Iris pigment epithelial cell (primary cell): ENCODE results near the gene IRF8.
"Not testable (repeated sequence)": the region's sequence is repeated elsewhere in the genome, so short reads cannot be mapped to it uniquely, and the experiment has no call there.

Source experiments
- DNase-seq: peaks from one replicate; pipeline ENCODE4 v3.0.0-alpha.2; 2011; ENCODE audit warnings: low read depth

The IRF8 gene

DNA sequence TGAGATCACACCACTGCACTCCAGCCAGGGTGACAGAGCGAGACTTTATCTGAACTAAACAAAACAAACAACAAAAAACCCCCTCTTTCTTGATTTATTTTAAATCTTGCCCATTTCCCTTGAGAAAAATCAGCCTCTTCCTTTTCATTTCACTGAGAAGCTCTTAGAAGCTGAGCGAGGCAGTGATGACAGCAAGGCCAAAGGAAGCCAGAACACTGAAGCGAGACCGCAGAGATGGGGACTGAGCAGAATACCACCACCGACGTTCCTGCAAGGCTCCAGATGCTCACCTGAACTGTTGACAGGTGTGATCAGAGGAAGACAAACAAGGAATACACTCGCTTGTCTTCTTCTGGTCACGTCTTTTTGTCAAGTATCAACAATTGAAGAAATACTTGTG lies 30.5 kb upstream of the IRF8 start:
- no peak for DNase-seq

DNA sequence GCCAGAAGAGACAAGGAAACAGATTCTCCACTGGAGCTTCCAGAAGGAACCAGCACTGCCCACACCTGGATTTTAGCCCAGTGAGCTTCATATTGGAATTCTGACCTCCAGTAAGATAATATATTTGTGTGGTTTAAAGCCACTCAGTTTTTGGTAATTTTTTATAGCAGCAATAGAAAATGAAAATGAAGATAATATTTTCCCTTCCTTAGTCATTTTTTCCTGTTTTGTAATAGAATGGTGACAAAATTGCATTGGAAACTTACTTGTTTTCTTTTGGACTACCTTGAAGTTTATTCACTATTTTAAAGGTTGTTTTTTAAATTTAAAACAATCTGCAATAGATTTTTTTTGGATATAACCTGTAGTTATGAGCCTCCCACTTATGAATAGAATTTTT lies 29.8 kb upstream of the IRF8 start:
- no peak for DNase-seq

DNA sequence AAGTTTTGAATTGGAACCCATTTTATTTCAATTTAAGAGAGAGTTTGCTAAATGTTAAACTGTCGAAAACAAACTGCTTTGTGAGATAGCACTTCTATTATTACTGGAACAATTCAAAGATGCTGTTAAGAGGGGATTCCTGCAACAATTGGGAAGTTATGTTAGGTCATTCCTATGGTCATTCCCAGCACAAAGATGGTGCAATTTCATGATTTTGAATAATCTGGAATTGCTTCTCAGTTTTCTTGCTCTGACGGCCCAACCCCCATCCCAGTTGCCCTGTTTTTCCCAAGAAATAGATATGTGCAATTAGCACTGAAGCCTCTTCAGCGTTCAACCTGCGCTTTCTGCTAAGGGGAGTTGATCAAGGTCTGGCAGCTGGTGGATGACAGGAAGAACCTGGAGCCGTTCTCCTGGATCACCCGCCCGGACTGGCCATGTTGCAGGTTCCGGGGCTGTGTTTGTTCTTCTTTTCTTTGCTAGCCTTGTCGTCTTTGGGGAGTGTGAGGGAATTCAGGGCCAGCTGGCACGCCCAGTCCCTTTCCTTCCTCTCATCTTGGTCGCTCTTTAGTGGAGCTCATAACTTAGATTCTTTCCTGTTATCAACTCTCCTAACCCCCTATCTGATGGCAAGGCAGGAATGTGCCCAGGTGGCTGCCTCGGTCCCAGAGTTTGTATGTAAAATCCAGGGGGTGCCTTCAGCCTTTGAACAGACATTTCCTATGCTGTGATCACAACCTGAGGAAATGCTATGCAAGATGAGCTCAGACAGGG lies 29.0 kb upstream of the IRF8 start:
- no peak for DNase-seq

DNA sequence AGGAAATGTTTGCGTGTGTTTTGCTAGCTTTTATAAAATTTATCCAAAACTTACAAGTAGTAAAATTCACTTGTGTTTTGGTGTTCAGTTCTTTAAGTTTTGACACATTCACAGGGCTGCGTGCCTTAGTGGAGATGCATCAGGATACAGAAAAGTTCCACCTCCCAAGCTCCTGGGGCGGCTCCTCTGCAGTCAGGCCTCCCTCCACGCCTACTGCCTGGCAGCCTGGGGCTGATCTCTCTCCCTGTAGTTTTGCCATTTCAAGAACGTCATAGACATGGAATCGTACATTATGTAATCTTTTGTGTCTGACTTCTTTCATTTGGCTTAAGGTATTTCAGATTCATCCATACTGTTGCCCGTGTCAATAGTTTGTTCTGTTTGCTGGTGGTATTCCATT lies 27.2 kb upstream of the IRF8 start:
- no peak for DNase-seq

DNA sequence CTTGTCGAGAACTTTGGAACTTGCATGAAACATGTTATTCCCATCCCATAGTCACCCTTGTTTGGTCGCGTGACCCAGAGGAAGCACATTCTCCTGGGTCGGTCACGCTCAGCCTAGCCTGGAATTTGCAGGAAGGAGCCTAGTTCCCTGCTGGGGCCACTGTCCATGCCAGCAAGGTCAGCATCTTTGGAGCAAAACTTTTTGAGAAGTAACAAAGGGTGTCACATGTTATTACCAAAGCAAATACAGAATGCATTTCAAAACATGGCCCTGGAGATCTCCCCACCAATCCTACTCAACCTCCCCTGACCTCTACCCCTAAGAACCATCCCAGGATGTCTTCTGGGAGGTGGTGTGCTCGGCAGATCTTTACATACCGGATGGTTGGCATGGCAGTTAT lies 26.2 kb upstream of the IRF8 start:
- no peak for DNase-seq

DNA sequence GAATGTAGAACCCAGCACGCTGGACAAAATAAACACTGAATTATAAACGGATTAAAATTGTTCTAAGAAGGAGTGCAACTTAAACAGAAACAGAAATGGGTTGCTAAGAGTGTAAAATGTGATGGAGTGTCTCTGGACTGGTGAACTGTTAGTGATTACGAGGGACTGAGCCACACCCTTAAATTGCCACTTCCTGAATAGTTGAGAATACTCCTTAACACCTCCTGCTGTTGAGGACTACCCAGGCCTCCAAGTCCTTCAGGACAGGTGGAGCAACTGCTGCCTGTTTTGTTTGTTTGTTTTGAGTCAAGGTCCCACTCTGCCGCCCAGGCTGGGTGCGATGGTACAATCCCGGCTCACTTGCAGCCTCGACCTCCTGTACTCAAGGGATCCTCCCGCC lies 25.8 kb upstream of the IRF8 start:
- no peak for DNase-seq

DNA sequence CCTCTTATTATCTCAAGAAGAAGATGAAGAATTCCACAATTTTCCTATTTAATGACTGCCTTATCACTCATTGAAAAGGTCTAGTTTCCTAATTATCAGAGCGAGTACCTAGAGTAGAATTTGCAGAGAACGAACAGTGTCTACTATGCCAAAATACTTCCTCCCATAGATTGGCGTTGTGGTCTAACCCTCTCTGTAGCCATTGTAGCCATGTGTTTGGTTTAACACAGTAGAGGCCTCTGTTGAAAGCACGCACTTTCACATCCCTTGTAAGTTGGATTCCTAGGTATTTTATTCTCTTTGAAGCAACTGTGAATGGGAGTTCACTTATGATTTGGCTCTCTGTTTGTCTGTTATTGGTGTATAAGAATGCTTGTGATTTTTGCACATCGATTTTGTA lies 24.9 kb upstream of the IRF8 start:
- not testable (repeated sequence) for DNase-seq

DNA sequence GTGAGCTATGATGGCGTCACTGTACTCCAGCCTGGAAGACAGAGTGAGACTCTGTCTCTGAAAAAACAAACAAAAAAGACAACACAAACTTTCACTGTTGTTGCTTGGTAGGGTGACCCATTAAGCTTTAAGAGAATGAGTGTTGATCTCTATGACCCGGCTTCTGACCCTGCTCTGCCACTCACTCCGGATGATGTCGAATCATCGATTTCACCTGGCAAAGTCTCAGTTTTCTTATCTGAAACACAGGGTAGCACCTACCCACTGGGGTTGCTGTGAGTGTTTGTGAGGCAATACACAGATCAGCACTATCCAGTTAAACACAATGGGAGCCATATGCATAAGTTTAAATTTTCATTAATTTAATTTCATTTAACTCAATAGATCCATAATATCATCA lies 20.6 kb upstream of the IRF8 start:
- no peak for DNase-seq

DNA sequence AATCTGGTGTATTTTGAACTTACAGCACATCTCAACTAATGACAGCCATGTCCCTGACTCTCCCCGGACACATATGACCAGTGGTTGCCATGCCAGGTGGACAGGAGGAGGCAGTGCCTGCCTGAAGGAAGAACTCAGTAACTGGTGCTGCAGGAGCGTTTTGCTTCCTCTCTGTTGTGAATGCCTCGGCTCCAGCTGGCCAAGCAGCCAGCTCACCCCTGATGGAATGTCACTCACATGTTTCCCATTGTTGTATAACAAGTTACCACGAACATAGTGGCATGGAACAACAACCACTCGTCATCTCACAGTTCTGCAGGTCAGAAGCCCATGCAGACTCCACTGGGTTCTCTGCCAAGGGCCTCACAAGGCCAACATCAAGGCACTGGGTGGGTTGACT lies 20.1 kb upstream of the IRF8 start:
- DNase-seq: peak; percentile 79

DNA sequence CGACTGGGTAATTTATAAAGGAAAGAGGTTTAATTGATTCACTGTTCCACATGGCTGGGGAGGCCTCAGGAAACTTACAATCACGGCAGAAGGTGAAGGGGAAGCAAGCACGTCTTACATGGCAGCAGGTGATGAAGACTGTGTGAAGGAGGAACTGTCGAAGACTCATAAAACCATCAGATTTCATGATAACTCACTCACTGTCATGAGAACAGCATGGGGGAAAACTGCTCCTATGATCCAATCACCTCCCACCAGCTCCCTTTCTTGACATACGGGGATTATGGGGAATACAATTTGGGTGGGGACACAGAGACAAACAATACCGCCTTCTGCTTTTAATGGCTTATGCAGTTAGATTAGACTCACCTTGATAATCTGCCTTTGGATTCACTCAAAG lies 19.4 kb upstream of the IRF8 start:
- no peak for DNase-seq

DNA sequence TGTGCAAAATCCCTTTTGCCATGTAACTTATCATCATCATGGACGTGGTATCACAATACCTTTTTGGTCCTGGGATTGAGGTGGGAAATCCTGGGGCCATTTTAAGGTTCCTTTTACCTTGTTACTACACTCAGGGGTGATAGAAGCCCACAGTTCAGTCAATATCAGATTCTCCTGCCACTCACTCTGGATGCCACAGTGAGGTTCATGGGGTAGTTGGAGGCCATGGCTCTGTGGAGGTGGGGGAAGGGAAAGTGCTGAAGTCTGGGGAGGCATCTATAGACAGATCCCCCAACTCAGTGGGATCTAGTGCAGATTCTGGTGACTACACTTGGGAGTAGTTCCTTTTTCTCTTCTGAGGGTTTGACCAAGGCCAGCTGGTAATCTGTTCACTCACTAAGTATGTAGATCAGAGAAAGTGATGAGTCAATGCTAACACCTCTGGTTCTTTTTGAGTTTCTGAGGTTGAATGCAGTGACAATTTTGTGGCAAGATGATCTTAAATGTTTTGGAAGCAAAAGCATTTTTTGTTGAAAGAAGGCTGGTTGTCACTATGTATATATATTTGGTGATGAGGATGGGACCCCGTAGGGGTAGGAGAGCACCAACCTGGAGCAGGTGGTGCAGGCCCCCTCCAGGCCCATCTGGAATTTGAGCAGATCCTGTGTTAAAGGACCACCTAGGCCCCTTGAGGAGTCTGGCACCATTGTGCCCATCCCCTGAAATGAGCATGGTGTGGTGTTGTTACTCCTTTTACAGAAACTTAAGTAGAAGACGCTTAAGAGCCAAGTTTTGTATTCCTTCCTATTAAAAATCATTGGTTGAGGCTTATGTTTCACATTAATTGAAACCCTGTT lies 18.8 kb upstream of the IRF8 start:
- DNase-seq: no peak

DNA sequence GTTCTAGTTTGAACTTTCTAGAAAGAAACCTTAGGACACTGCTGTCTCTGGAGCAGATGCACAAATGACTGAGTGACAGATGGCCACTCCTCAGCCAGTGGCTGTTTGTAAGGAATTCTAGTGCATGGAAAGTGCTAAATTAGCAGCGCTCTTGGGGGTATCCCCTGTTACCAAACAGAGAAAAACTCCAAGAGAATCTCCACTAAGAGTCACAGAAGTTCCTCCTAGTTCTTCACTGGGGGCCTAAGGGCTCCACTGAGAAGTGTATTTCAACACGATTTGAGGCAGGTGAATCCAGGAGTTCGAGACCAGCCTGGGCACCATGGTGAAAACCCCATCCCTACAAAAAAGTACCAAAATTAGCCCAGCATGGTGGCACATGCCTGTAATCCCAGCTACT lies 18.1 kb upstream of the IRF8 start:
- DNase-seq: no peak

DNA sequence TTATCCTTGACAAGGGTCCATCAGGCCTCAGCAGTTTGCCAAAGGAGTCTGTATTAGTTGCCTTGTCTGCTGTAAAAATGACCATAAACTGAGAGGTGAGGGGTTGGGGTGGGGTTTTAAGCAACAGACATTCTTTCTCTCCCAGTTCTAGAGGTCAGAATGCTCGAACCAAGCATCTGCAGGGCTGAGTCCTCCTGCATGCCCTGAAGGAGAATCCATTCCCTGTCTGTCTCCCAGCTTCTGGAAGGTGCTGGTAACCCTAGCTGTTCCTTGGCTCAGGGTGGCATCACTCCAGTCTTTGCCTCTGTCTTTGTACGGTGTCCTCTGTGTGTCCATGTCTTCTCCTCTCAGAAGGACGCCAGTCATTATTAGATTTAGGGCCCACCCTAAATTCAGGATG lies 17.5 kb upstream of the IRF8 start:
- no peak for DNase-seq

DNA sequence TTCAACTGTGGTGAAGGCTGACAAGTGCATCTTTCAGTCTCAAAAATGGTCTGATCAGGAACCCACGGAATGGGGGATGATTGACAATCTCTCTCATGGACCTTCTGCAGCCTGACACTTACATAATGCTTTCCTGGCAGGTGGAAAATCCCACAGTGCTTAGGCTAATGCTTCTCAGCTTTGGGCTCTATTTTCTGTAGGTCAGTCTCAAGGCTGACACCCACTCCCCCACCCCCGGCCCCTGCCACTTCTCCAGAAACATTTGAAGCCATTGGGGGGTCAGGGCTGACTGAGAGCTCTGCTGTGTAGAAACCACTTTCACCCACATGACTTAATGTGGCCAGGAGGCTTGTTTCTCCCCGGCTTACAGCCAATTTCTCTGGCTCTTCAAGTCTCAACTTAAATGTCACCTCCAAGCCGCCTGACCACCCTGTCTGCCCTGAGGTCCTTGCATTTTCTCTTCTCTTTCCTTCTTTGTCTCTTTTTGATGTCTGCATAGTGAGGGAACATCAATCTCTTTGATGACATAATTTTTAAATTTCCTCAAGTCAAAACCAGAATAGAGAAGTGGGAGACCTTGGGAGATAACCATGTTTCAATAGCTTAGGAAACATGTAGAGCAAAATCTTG lies 16.7 kb upstream of the IRF8 start:
- DNase-seq: no peak

DNA sequence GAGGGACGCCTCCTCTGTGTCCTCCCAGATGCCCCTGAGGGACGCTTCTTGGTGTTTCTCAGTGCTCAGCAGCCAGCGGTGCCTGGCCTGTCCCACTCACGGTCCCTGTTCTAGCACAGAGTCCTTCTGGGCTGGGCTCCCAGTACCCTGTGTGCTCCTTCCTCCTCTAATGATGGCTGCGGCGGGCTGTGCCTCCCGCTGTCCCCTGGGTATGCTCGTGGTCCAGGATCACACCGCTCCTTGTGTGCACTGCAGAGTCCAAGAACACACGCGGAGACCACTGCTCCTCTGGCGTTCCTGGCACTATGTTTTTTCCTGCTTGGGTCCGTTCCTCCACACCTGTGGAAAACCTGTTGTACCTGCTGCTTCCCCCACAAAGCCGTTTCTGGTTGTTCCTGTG lies 15.1 kb upstream of the IRF8 start:
- DNase-seq: no peak

DNA sequence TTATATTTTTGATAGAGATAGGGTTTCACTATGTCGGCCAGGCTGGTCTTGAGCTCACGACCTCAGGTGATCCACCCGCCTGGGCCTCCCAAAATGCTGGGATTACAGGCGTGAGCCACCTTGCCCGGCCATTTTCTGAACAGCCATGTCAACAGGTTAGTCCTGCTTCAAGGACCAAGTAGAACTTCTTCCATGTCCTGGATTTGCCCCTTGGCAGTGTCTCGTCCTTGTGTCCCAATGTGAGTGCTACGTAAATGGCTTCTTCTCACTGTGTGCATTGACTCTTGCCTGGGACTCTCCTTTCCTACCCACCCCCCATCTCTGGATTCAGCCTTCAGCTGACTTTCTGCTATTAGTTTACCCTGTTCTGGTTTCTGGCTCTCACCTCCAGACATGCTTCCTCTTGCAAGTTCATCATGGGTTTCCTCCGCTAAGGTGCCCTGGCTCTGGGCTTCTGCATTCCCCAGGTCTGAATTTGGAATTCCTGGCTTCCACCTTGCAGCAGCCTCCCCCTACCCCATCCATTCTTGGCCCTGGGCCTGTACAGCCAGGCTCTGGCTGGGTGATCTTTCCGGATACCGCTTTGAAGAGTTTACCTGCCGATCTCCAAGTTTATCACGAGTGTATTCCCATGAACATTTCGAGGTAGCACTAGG lies 14.0 kb upstream of the IRF8 start:
- DNase-seq: no peak

DNA sequence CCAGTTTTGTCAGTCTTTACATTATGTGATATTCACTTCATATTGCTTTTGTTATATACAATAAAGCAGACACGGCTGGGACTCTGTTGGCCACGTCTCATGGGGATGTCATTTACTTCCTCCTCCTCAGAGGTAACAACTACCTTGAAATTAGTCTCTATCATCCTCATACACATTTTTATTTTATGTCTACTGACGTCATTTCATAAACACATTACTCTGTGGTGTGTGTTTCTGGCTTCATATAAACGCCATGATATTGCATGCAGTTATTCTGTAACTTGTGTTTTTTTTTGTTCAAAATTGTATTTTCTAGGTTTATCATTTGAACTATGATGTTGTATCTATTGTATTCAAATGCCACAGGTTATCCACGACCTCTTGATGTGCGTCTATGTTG lies 13.4 kb upstream of the IRF8 start:
- no peak for DNase-seq

DNA sequence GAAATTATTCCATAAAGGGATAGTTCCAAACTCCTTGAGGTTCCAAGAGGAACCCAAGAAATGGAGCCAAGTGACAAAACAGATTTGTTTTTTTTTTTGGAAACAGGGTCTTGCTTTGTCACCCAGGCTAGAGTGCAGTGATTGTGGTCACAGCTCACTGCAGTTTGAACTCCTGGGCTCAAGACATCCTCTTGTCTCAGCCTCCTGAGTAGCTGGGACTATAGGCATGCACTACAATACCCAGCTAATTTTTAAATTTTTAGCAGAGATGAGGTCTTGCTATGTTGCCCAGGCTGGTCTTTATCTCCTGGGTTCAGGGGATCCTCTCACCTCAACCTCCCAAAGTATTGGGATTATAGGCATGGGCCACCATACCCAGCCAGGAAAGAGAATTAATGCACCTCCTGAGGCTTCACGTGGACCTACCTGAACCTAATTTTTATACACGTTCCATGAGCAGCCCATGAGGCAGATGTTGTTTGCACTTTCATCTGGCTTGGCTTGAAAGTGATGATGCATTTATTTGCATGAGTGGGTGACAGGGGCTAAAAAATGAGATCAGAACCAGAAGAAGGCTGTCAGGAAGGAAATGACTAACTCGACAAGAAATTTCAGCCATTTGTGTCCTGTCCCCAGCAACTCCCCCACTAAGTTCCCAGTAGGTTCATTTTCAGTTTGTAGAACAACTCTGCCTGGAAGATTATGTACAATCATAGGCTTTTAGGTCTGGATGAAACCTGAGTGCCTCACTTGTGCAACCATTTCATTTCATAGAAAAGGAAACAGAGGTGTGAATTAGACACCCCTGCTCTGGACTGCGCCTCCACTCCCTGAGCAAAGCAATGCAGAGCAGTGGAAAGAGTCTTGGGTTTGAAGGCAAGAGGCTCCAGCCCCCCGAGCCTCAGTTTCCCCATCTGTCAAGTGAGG lies 10.3 kb upstream of the IRF8 start:
- DNase-seq: peak; percentile 94

DNA sequence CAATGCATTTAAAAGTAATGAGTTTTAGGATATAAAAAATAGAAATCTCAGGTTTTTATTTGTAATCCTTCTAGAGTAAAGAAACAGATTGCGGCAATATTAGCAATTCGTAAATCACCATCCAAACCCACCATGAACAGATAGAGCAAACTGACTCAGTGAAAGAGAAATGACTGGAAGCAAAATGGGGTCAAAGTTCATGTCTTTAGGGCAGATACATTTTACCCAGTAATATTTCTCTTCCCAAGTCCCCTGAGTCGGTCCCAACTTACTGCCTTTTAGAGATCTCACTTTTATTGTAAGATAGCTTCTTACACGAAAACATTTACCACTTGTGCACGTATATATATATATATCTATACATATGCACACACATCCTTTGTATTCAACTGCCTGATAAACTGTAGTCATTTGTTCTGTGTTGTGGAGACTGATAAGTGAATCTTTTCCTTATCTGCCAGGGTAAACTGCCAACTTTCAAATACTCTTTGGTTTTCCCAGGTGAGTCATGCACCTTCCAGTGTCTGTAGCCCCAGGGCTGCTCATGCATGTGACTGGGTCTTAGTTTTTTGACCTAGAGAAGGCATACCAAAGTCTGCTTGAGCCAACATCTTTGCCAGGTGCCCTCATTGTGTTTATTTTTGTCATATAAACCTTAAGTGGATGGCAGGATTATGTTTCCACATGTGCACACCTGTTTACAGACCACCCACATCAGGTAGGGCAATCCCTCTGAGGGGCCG lies 7.8 kb upstream of the IRF8 start:
- DNase-seq: peak; percentile 53

DNA sequence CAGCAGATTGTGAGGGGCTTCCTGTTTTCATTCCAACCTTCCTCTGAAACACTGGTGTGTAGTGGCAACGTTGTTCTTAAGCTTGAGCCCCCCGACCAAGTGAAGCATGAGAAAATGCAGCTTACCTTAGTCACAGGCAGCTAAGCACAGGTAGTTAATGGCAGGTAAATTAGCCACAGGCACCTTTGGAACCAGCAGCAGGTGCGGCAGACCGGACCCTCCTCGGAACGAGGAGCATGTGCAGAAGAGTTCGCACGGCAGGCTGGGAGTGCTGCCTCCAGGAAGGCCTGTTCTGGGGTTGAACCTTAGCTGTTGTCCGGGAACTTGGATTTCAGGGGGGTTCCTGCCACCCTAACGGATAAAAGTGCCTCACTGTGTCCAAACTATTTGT lies 7.2 kb upstream of the IRF8 start:
- no peak for DNase-seq

DNA sequence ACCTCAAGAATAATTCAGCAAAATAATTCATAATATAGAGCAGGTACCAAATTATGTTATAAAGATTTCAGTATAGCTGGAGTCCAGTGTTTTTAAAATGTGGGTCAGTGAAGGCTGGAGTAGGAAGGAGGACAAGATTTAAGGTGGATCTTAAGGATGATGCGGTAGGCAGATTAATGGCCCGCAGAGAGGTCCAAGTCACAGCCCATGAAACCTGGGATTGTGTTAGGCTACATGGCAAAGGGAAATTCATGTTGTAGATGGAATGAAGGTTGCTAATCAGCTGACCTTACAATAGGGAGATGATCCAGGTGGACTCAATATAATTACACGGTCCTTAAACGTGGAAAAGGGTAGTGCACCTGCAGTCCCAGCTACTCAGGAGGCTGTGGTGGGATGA lies 6.2 kb upstream of the IRF8 start:
- no peak for DNase-seq
